K562 (cell line): Measurements from ENCODE around the gene SEMA3G. TPM values are rescaled to one million over a fixed set of nuclear protein-coding genes. Genes with fewer than 3 reads are reported as not detected.

Source experiments
- CBFA2T3 ChIP-seq: fragments of 450-650 bp; IDR thresholded peaks from 2 replicates; pipeline ENCODE4 v1.6.1; 2017
- CBX5 ChIP-seq: IDR thresholded peaks from 2 replicates; pipeline ENCODE4 v1.6.1; 2014; ENCODE audit warnings: low read depth, borderline replicate concordance
- CCAR2 ChIP-seq: fragments of 200-400 bp; formaldehyde crosslinking; IDR thresholded peaks from 2 replicates; pipeline ENCODE4 v1.6.1; 2017; ENCODE audit warnings: mild to moderate bottlenecking, low read depth, low read length
- CGGBP1 ChIP-seq: fragments of 250-450 bp; sonication (Bioruptor Pico); IDR thresholded peaks from 2 replicates; pipeline ENCODE4 v1.9.0; 2021; ENCODE audit warnings: mild to moderate bottlenecking
- DDX20 ChIP-seq: fragments of 450-650 bp; IDR thresholded peaks from 2 replicates; pipeline ENCODE4 v1.6.1; 2016; ENCODE audit warnings: missing genetic modification characterization, low read depth, mild to moderate bottlenecking, missing compliant biosample characterization, moderate library complexity
- DIDO1 ChIP-seq: fragments of 450-650 bp; IDR thresholded peaks from 2 replicates; pipeline ENCODE4 v1.6.1; 2016; ENCODE audit warnings: low read depth, missing biosample characterization, missing genetic modification characterization
- FOXK1 ChIP-seq: sonication (generic); formaldehyde crosslinking; IDR thresholded peaks from 2 replicates; pipeline ENCODE4 v1.8.0; 2022; ENCODE audit warnings: missing genetic modification reagents, mild to moderate bottlenecking, borderline replicate concordance
- GABPA ChIP-seq: fragments of 200-800 bp; sonication (Bioruptor generic); conservative IDR thresholded peaks from 2 replicates; pipeline ENCODE4 v1.6.1; 2016; ENCODE audit warnings: low read depth, missing genetic modification characterization, missing compliant biosample characterization
- HDAC8 ChIP-seq: fragments of 450-650 bp; IDR thresholded peaks from 2 replicates; pipeline ENCODE4 v1.6.1; 2016; ENCODE audit warnings: mild to moderate bottlenecking, missing genetic modification characterization, moderate library complexity, missing compliant biosample characterization
- HMG20B ChIP-seq: fragments of 250-450 bp; sonication (Bioruptor Pico); IDR thresholded peaks from 2 replicates; pipeline ENCODE4 v1.5.0; 2021; ENCODE audit warnings: mild to moderate bottlenecking
- KAT2B ChIP-seq: IDR thresholded peaks from one replicate; pipeline ENCODE4 v1.6.1; 2012; ENCODE audit warnings: low read depth, mild to moderate bottlenecking, control low read depth, inconsistent platforms, low read length, moderate library complexity
- KLF6 ChIP-seq: fragments of 250-450 bp; sonication (Bioruptor Pico); IDR thresholded peaks from 2 replicates; pipeline ENCODE4 v1.4.0; 2020; ENCODE audit warnings: mild to moderate bottlenecking, moderate library complexity, borderline replicate concordance
- MCM2 ChIP-seq: fragments of 450-650 bp; IDR thresholded peaks from 2 replicates; pipeline ENCODE4 v1.6.1; 2017; ENCODE audit warnings: low read depth, mild to moderate bottlenecking
- NFYB ChIP-seq: IDR thresholded peaks from 2 replicates; pipeline ENCODE4 v1.6.1; 2011; ENCODE audit warnings: mild to moderate bottlenecking, moderate library complexity; ENCODE audit not compliant: insufficient read length; ENCODE audit errors: extremely low read depth
- NR2C2 ChIP-seq, 2 experiments: fragments of 200-800 bp in 1 of 2; sonication (Bioruptor generic) in 1 of 2; sonication (generic) in 1 of 2; formaldehyde crosslinking in 1 of 2; IDR thresholded peaks; 2 replicates each; pipeline versions ENCODE4 v1.6.1 to v1.8.0; 2016 to 2022; ENCODE audit warnings: mild to moderate bottlenecking in 1 of 2, missing compliant biosample characterization in 1 of 2, missing genetic modification characterization in 1 of 2, missing genetic modification reagents in 1 of 2
- PBX2 ChIP-seq, 2 experiments: IDR thresholded peaks in 1 of 2; conservative IDR thresholded peaks in 1 of 2; 2 replicates each; pipeline ENCODE4 v1.6.1; 2016; ENCODE audit warnings: low read depth in 2 of 2, mild to moderate bottlenecking in 1 of 2, missing compliant biosample characterization in 1 of 2, missing genetic modification characterization in 1 of 2, moderate library complexity in 1 of 2
- PTBP1 ChIP-seq: fragments of 200-400 bp; formaldehyde crosslinking; IDR thresholded peaks from 2 replicates; pipeline ENCODE4 v1.6.1; 2017; ENCODE audit warnings: low read depth, low read length
- SIX5 ChIP-seq, 2 experiments: IDR thresholded peaks; 2 replicates each; pipeline ENCODE4 v1.6.1; 2011; ENCODE audit warnings: low read length in 2 of 2, borderline replicate concordance in 1 of 2, low read depth in 1 of 2, mild to moderate bottlenecking in 1 of 2, moderate library complexity in 1 of 2; ENCODE audit not compliant: insufficient read depth in 1 of 2
- YY1 ChIP-seq, 3 experiments: IDR thresholded peaks; 2 replicates each; pipeline ENCODE4 v1.6.1; 2011; ENCODE audit warnings: low read length in 2 of 3, mild to moderate bottlenecking in 2 of 3, moderate library complexity in 2 of 3, borderline replicate concordance in 1 of 3, control low read depth in 1 of 3, low read depth in 1 of 3; ENCODE audit not compliant: insufficient read depth in 3 of 3, insufficient replicate concordance in 2 of 3, control insufficient read depth in 1 of 3, insufficient read length in 1 of 3; ENCODE audit errors: extremely low read depth in 1 of 3
- ZC3H11A ChIP-seq: IDR thresholded peaks from 2 replicates; pipeline ENCODE4 v1.6.1; 2012; ENCODE audit warnings: low read depth, low read length, improper control_type of control experiment
- ZNF512 ChIP-seq: IDR thresholded peaks from 2 replicates; pipeline ENCODE4 v1.6.1; 2016; ENCODE audit warnings: missing genetic modification characterization, missing compliant biosample characterization
- ZNF695 ChIP-seq: fragments of 450-650 bp; formaldehyde crosslinking; IDR thresholded peaks from 2 replicates; pipeline ENCODE4 v1.4.0; 2020; ENCODE audit warnings: mild to moderate bottlenecking, moderate library complexity
- polyA plus RNA-seq, 8 experiments: library from polyadenylated mRNA; depleted of rRNA in 4 of 8; stranded (reverse) in 5 of 8; unstranded in 3 of 8; fragments of >200 nt; fragmentation: Nextera tagmentation in 2 of 8; fragmentation: Illumina TruSeq in 1 of 8; extraction: Ambion mirVana in 2 of 8; extraction: Trizol in 1 of 8; gene quantifications; 2 replicates each; pipeline versions ENCODE4 v1.2.1 to v1.2.3, GENCODE V29; 2011 to 2014; ENCODE audit warnings: inconsistent platforms in 1 of 8, missing spikeins in 1 of 8
- total RNA-seq, 7 experiments: library from RNA; depleted of rRNA in 6 of 7; stranded (reverse); fragments of >200 nt in 6 of 7; fragmentation: Illumina TruSeq in 2 of 7; extraction: Trizol in 2 of 7; gene quantifications; 2 replicates each; pipeline versions ENCODE4 v1.2.1 to v1.2.3, GENCODE V29; 2011 to 2021; ENCODE audit warnings: low replicate concordance in 1 of 7

Gene SEMA3G
- total and polyA plus RNA-seq, 9 of the 15 experiments (the other 6 are each of a cell fraction or from before 2014, with no cell fraction given): 0.04 to 0.07 (median 0.05) TPM; not detected in 6

- no peak for TF ChIP-seq ZNF512 (tag)
- no peak for TF ChIP-seq KLF6 (CRISPR knock-in tag)
- no peak for TF ChIP-seq PTBP1
- no peak for TF ChIP-seq ZNF695
- TF ChIP-seq PBX2 (CRISPR knock-in tag; IDR thresholded peaks at IDR 0.05; ENCODE audit: low read depth): peak; percentile 80
- TF ChIP-seq PBX2 (tag; conservative IDR thresholded peaks at IDR 0.05; ENCODE audit: low read depth): peak; percentile 62
- TF ChIP-seq ZC3H11A: no peak
- TF ChIP-seq CGGBP1: no peak
- TF ChIP-seq CCAR2: no peak
- no peak for TF ChIP-seq NFYB
- no peak; the same call in 1 of the 2 replicates for TF ChIP-seq GABPA (tag)
- peak; percentile 16 to 91 (median 91) for TF ChIP-seq YY1 (IDR thresholded peaks at IDR 0.05; ENCODE audit: borderline replicate concordance in 1 of 3, control insufficient read depth in 1 of 3, extremely low read depth in 1 of 3, insufficient read depth in 3 of 3, insufficient read length in 1 of 3, insufficient replicate concordance in 2 of 3, low read depth in 1 of 3, low read length in 2 of 3)
- TF ChIP-seq KAT2B: no peak
- TF ChIP-seq HDAC8 (tag): no peak
- no peak for TF ChIP-seq SIX5 (IDR thresholded peaks at IDR 0.05; ENCODE audit: borderline replicate concordance in 1 of 2, insufficient read depth in 1 of 2, low read depth in 1 of 2, low read length in 2 of 2)
- no peak for TF ChIP-seq MCM2
- no peak for TF ChIP-seq FOXK1 (CRISPR knock-in tag)
- no peak for TF ChIP-seq CBFA2T3
- no peak for TF ChIP-seq NR2C2 (CRISPR knock-in tag; IDR thresholded peaks at IDR 0.05)
- TF ChIP-seq NR2C2 (tag; IDR thresholded peaks at IDR 0.05): peak; percentile 31
- no peak for TF ChIP-seq DDX20 (tag)
- no peak for TF ChIP-seq CBX5
- no peak for TF ChIP-seq DIDO1
- no peak for TF ChIP-seq HMG20B
Measured at GRCh38 chr3:52455283-52456168, 10.6 kb upstream of the SEMA3G start, which contains the start of gene NISCH (continued).
